CD4-positive, alpha-beta T cell treated with Interleukin-6 at 100 ng/mL for 8 hours (primary cell): ENCODE results near the gene PLCD1.
"Not testable (repeated sequence)": the region's sequence is repeated elsewhere in the genome, so short reads cannot be mapped to it uniquely, and the experiment has no call there.

Experiments used
- DNase-seq: peaks from one replicate; pipeline ENCODE4 v3.0.0-alpha.2; 2020; ENCODE audit warnings: mixed read lengths, low spot score

The PLCD1 gene

GRCh38 chr3:38036906-38037305 lies 7.5 kb upstream of the PLCD1 start:
- no peak for DNase-seq

GRCh38 chr3:38036286-38036685 lies 6.8 kb upstream of the PLCD1 start:
- no peak for DNase-seq

GRCh38 chr3:38034335-38034734 lies 4.9 kb upstream of the PLCD1 start:
- DNase-seq, result not testable (repeated sequence)

- not testable (repeated sequence) for DNase-seq
Observed at GRCh38 chr3:38033586-38033985, 4.1 kb upstream of the PLCD1 start.

- DNase-seq, result no peak
Observed at GRCh38 chr3:38032328-38032865, 3.0 kb upstream of the PLCD1 start.

- peak; percentile 60 for DNase-seq
Observed at GRCh38 chr3:38031022-38031994, 1.9 kb upstream of the PLCD1 start.

- DNase-seq, result no peak
Observed at GRCh38 chr3:38030126-38031021, 932 bp upstream of the PLCD1 start.

- no peak for DNase-seq
Observed at GRCh38 chr3:38028621-38029361, 651 bp downstream of the PLCD1 start.

GRCh38 chr3:38027466-38028465 lies 1.7 kb downstream of the PLCD1 start:
- DNase-seq, result no peak

- no peak for DNase-seq
Observed at GRCh38 chr3:38026856-38027255, 2.6 kb downstream of the PLCD1 start.

- no peak for DNase-seq
Observed at GRCh38 chr3:38022896-38023709, 6.3 kb downstream of the PLCD1 start.

GRCh38 chr3:38022301-38022700 lies 7.1 kb downstream of the PLCD1 start:
- no peak for DNase-seq

GRCh38 chr3:38021196-38021595 lies 8.2 kb downstream of the PLCD1 start:
- no peak for DNase-seq

- DNase-seq, result no peak
Observed at GRCh38 chr3:38020342-38020726, 9.1 kb downstream of the PLCD1 start.

GRCh38 chr3:38019658-38020341 lies 9.6 kb downstream of the PLCD1 start:
- DNase-seq, result no peak

- no peak for DNase-seq
Observed at GRCh38 chr3:38018296-38019266, 10.9 kb downstream of the PLCD1 start.

- DNase-seq, result no peak
Observed at GRCh38 chr3:38017445-38018295, 11.8 kb downstream of the PLCD1 start.
